ENCODE results near the gene TSC1.

Gene TSC1

DNA sequence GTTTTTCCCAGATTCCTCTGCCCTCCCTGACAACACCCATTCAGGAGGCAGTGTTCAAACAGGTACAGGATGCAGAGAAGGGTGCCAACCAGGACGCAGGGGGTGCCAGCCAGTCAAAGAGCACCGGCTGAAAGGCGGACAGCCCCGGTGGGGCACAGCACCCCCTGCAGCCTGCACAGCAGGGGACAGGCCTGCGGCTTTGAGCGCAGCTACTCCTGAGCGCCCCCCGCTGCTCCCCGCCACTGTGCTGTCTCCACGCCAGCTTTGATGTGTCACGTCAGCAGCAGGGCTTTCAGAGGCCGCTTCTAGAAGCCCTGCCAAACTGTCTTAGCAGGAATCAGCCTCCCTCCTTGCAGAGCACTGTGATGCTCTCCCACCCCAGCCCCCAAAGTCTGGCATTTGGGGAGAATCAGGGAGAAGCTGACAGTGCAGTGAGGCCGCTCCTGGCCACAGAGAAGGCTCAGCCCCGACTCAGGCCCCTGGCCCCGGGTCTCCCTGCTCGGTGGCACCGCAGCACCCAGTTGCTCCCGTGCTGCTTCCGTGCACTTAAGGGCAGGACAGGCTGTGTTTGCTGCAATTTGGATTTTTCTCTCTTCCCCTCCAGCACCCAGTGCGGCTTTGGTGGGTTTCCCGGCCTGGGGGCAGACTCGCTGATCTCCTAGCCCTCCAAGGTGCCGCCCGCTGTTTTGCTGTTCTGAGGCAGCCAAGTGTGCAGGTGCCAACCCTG is 86.6 kb downstream of the TSC1 start:
- DNase-seq: no peak

DNA sequence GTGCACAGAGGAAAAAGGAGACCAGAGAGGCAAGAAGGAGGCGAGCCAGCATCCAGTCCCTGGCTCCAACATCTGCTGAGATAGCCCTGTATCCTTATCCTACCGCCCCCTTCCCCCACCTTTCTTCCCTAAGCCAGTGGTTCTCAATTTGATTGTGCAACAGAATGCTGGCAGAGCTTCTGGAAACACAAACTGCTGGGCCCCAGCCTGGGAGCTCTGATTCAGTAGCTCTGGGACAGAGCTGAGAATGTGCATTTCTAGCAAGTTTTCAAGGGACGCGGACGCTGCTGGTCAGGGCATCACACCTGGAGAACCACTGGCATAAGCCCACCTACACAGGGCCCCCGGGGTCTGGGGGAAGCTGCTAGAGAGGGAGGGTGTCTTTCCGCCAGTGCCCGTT is 87.4 kb downstream of the TSC1 start:
- no peak for DNase-seq

DNA sequence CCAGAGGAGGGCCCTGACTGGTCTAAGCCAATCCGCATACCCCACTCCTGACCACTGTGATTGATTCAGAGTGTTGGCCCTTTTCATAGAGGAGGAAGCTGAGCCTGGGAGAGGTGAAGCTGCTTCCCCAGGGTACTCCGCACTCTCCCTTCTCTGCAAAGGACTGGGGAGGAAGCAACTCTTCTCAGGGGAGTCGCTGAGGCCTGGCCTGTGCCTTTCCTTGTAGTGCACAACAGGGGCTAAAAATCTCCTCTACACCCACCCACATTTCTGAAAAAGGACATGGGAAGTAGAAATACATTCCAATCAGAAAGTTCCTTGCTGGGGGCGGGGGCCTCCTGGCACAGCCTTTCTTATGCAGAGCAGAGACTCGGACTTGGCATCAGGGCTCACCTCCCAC is 88.5 kb downstream of the TSC1 start:
- DNase-seq: no peak

DNA sequence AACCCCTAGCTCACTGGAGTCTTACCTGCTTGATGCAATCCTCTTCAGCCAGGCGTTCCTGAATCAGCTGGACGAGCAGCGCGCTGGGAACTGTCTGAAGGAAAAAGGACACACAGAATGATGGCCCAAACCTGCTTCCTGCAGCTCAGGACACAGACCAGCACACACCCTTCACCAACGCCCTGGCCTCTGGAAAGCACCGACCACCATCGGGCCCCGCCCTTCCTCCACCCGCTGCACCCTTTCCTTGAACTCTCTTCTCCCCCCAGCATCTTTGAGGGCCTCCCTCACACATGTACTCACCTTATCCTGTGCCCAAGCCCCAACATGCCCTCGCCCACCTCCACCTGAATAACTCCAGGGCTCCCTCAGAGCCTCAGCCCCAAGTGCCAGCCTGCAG is 89.6 kb downstream of the TSC1 start:
- DNase-seq: no peak

DNA sequence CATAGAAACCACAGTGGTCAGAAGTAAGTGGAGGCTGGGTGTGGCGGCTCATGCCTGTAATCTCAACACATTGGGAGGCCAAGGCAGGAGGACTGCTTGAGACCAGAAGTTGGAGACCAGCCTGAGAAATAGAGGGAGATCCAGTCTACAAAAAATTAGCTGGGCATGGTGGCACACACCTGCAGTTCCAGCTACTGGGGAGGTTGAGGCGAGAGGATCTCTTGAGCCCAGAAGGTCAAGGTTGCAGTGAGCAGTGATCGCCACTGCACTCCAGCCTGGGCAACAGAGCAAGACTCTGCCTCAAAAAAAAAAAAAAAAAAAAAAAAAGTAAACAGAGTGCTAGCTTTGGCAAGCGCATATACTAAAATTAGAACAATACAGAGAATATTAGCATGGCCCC is 90.9 kb downstream of the TSC1 start:
- DNase-seq: no peak

DNA sequence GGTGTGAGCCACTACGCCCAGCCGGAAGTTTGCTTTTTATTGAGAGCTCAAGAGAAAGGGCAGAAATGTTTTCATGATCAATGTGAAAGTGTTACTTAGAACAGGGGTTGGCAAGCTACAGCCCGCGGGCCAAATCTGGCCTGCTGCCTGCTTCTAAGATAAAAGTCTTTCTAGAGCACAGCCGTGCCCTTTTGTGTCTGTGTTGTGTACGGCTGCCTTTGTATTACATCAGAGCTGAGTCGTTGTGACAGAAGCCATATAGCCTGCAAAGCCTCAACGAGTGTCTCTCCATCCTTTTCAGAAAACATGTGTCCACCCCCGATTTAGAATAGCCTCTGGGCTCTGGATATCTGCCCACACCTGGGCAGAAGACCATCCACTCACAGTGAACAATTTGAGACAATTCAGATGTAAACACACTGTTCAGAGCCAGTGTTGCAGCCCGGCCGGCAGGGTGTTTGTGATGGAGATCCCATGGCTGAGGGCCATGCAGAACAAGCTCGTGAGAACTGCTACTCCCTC is 95.2 kb downstream of the TSC1 start:
- DNase-seq: no peak

DNA sequence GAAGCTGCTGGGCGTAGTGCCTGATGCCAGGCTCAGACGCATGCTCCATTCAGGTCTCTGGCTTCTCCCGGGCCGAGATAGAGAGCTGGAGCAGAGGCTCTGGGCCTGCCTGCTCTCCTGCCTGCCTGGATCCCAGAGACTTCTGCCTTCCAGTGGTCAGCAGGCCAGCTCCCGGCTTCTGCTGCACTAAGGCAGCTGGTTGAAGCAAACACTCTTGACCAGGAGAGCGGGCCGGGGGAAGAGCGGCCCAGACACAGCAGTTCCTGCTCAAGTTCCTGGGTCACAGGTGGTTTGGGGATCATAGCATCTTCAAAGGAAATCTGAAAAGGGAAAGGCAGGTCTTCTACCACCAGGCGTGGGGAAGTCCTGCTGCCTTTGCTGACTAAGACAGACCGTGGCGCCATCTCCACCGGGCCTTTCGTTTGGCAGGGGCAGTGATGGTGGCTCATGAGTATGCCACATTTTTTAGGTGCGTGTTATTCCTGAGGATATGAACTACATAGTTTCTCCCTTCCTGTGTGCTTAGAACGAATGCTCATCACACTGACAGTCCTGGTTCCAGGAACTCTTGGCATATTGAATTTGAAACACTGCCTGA is 97.4 kb downstream of the TSC1 start:
- no peak for DNase-seq

DNA sequence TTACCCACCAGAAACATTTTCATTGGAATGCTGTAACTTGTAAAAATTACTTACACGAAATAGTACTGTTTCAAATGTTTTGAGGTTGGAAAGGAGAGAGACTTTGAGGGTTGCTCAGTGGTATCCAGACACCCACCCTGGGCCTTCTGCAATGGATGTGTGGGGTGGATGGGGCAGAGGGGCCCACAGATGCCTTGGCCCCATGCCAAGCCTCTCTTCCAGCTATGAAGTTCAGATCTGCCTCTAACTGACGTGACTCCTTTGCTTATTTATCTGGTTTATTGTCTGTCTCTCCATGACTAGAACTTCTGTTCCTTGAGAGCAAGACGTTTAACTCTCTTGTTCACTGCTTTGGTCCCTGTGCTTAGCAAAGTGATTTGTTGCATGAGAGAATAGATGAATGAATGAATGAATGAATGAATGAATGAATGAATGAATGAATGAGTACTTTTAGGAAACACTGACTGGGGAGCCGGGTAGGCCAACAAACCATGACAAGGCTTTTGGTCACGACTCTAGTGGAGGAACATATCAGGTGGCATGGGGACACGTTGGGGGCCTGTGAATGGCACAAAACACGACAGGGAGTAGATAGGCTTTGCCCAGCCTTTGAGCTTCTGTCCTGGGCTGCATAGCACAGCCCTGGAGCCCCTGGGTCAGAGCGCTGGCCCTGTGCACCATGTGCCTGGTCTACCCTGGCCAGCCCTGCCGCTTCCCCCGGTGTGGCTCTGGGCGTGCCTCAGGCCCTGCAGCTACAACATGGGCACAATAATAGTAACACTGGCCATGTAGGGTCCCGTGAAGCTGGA is 98.1 kb downstream of the TSC1 start:
- no peak for DNase-seq

DNA sequence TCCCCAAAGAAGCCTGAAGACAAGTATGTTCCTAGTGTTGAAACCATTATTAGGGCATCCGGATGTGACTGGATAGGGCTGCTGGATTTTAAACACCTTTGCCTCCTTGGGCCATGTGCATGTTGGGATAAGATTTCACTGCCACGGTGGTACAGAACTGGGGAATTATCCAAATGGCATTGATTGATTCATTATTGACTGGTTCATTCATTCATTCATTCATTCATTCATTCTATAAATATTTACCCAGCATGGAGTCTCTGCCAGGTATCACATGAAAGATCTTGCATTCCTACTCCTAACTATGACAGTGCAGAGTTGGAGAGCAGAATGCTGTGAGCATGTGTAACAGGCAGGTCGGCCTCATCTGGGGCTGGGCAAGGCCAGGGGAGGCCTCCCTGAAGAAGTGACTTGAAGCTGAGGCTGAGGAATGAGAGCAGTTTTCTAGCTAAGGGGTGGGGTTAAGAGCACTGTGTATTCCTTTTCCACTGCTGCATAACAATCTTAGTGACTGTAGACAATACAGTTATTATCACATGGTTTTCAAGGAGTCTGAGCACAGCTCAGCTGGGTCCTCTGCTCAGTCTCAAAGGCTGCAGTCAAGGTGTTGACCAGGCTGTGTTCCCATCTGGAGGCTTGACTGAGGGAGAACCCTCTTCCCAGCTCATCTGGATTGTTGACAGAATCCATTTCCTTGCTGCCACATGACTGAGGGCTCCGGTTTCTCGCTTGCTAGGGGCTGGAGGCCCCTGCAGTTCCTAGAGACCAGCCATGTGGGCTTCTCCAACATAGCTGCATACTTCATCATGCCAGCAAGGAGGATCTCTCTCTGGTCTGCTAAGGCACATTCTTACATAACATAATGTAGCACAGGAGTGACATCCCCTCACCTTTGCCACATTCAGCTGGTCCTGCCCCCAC is 102.0 kb downstream of the TSC1 start:
- no peak for DNase-seq
